NCI-H2081 treated with DMSO at 0.1 percent for 48 hours (cell line): Measurements from ENCODE around the gene DHFR.
"Not testable (repeated sequence)": the region's sequence is repeated elsewhere in the genome, so short reads cannot be mapped to it uniquely, and the experiment has no call there.

Experiments used
- DNase-seq: peaks from one replicate; lab custom pipeline; 2025; lab: John Stamatoyannopoulos, UW

Gene DHFR

DNA sequence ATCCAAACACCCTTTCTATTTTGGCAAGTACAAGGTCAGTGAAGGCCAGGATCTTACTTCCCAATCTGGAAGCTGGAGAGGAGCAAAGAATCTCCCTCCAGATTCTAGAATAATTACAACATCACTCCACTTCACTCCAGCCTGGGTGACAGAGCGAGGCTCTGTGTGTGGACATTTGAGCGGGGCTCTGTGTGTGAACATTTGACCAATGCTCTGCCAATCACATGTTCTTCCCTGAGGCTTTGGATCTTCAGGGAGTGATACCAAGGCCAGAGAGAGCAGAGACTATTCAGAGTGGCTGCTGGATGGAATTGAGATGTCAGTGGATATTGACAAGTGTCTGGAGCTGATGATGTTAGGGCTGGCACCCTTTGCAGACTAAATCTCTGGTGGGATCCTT is 60.0 kb downstream of the DHFR start:
- DNase-seq, result no peak

DNA sequence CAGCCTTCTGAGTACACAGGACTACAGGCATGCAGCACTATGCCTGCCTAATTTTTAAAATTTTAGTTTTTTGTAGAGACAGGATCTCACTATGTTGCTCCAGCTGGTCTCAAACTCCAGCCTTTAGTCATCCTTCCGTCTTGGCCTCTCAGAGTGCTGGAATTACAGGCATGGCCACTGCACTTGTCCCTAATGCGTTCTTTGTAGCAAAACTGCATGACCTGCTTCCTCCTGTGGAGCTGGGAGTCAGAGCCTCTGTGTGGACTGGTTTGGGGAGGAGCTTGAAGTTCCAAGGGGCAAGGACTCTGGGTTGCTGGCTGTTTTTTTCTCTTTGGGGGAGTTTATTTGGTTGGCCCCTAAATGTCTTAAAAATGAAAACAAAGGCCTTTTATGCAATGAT is 62.0 kb downstream of the DHFR start:
- no peak for DNase-seq

DNA sequence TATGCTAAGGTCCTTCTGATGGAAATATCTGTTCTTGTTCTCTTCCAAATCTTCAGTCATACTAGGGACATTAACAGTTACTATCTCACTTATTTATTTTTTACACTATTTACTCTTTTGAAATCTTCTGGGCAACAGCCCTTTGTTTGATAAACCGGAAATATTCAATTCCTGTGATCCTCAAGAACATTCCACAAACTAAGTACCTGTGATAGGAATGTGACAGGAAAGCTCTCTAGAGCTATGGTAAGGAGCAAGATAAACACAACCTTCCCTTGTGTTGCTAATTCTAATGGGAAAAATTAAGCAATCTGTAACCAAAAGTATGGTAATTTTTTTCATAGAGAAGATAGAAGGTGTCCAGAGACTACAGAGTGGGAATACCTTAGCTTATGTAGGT is 62.7 kb downstream of the DHFR start:
- DNase-seq, result no peak

DNA sequence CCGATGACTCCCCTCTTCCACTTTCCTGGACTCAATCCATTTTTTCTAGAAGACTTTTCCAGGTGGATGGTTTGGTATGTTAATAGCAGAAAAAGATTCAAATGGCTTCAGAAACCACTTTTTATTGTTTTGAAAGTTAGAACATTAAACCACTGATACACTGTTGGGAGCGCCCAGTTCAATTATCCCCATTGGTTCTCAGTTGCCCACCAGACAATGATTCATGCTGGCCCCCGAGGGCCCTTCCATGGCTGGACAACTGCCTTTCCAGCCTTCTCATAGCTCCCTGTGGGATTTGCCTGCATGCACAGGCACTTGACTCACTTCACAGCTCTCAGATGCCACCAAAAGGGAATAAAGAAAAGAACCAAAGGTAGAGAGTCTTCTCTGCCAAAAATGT is 63.4 kb downstream of the DHFR start:
- DNase-seq, result no peak

DNA sequence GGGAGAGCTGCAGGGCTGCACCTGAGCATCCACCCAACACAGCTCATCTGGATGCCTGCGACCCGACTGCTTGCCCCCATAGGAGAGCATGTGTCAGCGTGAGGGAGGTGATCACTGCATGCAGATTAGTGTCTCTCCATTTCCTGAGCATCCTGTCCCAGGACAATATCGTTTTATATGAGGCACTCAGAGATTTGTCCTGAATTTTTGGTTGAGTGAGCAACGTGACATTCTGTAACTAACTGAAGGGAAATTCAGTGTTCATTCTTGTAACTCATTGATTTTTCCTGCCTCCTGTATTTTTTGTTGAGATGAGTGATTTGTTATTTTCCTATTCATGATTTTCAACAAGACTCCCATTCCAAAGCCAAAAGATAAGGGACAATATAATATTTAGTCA is 64.0 kb downstream of the DHFR start:
- no peak for DNase-seq

DNA sequence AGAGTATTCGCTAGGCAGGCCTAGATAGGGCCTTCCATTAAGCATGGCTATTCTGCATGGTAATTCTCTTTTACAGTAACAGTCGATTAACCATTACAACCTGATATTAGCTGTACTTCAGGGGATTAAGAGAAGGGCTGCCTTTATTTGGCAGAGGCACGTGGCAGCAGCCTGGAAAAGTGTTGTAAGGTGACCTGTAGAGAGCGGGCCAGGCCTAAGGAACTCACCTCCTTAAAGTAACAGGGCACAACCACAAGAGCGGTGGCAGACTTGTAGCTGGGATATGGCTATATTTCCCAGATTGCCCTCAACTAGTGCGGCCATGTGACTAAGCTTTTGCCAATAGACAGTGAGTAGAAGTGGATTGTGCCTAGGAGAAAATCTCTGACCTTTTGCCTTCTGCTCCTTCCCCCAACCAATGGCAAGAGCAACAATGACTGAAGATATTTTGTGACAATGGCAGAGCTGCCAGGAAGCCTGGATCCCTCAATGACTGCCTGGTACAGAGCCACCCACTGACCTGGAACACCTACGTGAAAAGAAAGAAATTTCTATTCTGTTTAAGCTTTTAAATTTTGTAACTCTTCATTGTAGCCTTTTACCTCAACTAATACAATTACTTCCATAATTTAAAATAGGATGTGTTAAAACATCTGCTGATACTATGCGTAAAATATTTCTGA is 65.8 kb downstream of the DHFR start:
- no peak for DNase-seq

DNA sequence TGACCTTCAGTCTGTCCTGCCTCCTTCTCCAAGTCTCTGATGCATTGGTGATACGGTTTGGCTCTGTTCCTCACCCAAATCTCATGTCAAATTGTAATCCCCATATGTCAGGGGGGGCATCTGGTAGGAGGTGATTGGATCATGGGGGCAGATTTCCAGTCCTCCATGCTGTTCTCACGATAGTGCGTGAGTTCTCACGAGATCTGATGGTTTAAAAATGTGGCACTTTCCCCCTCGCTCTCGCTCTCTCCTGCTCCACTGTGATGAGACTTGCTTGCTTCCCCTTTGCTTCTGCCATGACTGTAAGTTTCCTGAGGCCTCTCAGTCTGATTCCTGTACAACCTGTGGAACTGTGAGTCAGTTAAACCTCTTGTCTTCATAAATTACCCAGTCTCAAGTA is 70.0 kb downstream of the DHFR start:
- DNase-seq, result no peak

DNA sequence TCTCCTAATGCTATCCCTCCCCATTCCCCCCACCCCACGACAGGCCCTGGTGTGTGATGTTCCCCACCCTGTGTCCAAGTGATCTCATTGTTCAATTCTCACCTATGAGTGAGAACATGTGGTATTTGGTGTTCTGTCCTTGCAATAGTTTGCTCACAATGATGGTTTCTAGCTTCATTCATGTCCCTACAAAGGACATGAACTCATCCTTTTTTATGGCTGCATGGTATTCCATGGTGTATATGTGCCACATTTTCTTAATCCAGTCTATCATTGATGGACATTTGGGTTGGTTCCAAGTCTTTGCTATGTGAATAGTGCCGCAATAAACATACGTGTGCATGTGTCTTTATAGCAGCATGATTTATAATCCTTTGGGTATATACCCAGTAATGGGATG is 74.5 kb downstream of the DHFR start:
- DNase-seq, result not testable (repeated sequence)

DNA sequence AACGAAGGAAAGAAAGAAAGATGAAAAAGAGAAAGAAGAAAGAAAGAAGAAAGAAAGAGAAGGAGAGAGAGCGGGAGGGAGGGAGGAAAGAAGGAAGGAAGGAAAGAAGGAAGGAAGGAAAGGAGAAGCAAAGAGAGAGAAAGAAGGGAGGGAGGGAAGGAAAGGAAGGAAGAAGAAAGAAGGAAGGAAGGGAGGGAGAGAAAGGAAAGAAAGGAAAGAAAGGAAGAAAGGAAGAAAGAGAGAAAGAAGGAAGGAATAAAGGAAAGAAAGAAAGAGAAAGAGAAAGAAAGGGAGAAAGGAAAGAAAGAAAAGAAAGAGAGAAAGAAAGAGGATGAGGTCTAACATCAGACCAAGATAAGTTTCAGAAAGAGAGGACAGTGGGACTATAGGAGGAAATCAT is 75.7 kb downstream of the DHFR start:
- no peak for DNase-seq

DNA sequence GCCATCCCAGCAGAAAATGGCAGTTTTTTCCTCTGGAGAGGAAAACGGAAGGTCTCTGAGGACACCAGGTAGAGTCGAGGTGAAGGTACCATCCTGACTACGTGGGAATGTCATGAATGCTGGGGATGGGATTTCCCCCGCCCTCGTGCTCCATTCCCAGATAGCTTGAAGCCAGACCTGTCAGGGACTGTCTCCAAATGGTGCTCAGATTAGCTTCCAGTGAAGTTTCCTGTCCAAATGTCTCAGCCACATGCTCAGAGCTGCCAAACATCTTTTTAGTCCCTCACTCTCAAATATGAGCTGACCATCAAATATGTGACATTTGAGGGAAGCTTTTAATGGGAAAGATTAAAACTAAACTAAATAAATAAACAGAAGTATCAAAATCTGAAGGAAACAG is 77.1 kb downstream of the DHFR start:
- DNase-seq, result no peak

DNA sequence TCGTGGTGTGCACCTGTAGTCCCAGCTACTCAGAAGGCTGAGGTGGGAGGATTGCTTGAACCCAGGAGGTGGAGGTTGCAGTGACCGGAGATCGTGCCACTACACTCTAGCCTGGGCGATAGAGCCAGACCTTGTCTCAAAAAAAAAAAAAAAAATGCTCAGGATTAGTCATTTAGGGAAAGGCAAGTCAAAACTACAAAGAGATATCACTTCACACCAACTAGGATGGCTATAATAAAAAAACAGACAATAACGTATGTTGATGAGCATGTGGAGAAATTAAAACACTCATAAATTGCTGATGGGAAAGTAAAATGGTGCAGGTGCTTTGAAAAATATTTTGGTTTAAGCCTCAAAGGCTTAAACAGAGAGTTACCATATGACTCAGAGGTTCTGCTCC is 78.4 kb downstream of the DHFR start:
- no peak for DNase-seq
